Tibial artery (tissue), 4 donors: ENCODE results near the gene ADARB2.
A peak's percentile ranks its signal among the peaks of the same experiment; 100 is the strongest.

ENCODE experiments used
- DNase-seq, 2 donors: peaks; one replicate each; pipeline ENCODE4 v3.0.0-alpha.2; 2019
- H3K27ac ChIP-seq, 2 donors: fragments of 200-600 bp; sonication (generic) in 1 of 2; 1 replicate in 1 of 2; 2 replicates in 1 of 2; pipeline ENCODE4 v1.5.1; 2018 to 2019; ENCODE audit warnings: mild to moderate bottlenecking in 1 of 2
- H3K27me3 ChIP-seq, 2 donors: fragments of 200-600 bp; sonication (generic) in 1 of 2; one replicate each; pipeline versions ENCODE4 v1.5.1 to v1.6.0; 2016 to 2019
- H3K36me3 ChIP-seq, 3 donors: fragments of 200-600 bp; sonication (generic) in 2 of 3; one replicate each; pipeline ENCODE4 v1.5.1; 2016 to 2019; ENCODE audit warnings: mild to moderate bottlenecking in 2 of 3
- H3K4me1 ChIP-seq, 4 donors: fragments of 200-600 bp; sonication (generic) in 2 of 4; 1 replicate in 3 of 4; 2 replicates in 1 of 4; pipeline ENCODE4 v1.5.1; 2016 to 2019
- H3K4me3 ChIP-seq, 2 donors: fragments of 200-600 bp; sonication (generic) in 1 of 2; 1 replicate in 1 of 2; 2 replicates in 1 of 2; pipeline ENCODE4 v1.5.1; 2018 to 2019; ENCODE audit warnings: mild to moderate bottlenecking in 2 of 2
- H3K9me3 ChIP-seq, 3 donors: fragments of 200-600 bp; sonication (generic) in 1 of 3; one replicate each; pipeline ENCODE4 v1.5.1; 2016 to 2019
- CTCF ChIP-seq, 2 experiments: fragments of 200-600 bp in 1 of 2; fragments of 450-650 bp in 1 of 2; IDR thresholded peaks; one replicate each; pipeline ENCODE4 v1.5.1; 2017 to 2019; ENCODE audit warnings: antibody characterized with exemption in 2 of 2, mild to moderate bottlenecking in 1 of 2, moderate library complexity in 1 of 2
- intact Hi-C: fragments of 100-400 bp; cut with DNase I; formaldehyde crosslinking; loops from one replicate; pipeline ENCODE4 v1.15.0; 2023; ENCODE audit warnings: low total_unique reads

Gene ADARB2

DNA sequence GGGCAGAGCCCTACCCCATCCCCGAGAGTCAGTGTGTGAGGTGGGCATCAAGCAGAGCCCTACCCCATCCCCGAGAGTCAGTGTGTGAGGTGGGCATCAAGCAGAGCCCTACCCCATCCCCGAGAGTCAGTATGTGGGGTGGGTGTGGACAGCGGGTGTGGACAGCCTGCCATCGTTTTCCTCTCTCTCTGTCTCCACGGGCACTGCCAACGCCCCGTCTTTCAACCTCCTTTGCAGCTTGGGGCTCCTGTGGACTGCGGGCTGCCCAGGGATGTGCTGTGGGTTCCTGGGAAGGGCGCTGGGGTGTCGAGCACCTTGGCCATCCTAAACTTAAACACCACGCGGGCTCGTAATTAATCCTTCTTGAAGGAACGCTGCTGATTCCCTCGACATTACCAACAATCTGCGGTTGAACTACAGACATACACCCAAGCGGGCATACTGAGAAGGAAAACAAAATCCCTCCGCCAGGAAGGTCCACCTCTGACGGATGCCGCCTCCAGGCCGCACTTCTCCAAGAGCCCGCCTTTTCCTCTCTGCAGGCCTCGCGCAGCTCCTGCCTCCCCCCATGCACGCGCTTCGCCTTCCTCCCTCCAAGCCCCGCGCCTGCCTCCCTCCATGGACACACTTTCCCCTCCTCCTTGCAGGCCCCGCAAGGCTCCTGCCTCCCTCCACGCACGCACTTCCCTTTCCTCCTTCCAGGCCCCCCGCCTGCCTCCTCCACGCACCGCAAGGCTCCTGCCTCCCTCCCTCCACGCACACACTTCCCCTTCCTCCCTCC lies 65.1 kb downstream of the ADARB2 start:
- peak in 1 of 2 donors; percentile 51 for DNase-seq
- intact Hi-C loops: no loop called here
- no peak for TF ChIP-seq CTCF (IDR thresholded peaks at IDR 0.05)

DNA sequence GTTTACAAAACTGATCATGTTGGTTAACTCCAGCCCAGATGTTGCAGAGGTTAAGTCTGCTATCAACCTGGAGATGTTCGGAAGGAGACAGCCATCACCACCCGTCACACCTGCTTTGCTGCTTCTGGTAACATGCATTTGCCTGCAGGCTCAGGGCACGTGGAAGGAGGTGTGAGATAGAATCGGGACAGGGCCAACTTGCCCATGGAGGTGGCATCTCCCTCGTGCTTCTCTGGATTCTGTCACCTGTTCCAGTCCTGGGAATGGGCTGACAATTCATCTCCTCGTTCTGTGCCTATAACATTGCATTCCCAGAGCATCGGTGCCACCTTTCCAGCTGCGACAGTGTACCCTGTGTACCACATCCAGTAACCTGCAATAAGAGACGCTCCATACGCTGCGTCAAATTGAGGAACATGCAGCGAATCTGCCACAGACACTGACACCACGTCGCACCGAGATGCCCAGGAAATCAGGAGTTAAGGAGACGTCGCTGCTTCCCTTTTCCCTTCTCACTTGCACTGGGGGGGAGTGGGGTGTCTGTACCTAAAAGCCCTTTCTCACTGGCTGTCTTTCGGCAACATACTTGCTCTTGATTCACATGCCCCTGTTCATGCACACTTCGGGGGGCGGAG lies 65.8 kb downstream of the ADARB2 start:
- H3K9me3 ChIP-seq: no peaks in the 10 kb centered on the region
- peaks cover 0 to 5% of the 10 kb centered on the region in 2 donors for H3K27me3 ChIP-seq
- no peak for TF ChIP-seq CTCF (IDR thresholded peaks at IDR 0.05)
- no peaks in the 10 kb centered on the region for H3K4me1 ChIP-seq
- DNase-seq: peak in 1 of 2 donors; percentile 24
- no peak overlapping the region for H3K4me3 ChIP-seq
- H3K36me3 ChIP-seq: no peaks in the 10 kb centered on the region
- no peak overlapping the region for H3K27ac ChIP-seq
- intact Hi-C loops: no loop called here

More for the DNA sequence above, 65.1 kb downstream of the ADARB2 start:
- Histone ChIP-seq H3K27ac (no peak overlapping the region), H3K36me3 (no peaks in the 10 kb centered on the region), H3K27me3 (peaks cover 0 to 5% of the 10 kb centered on the region in 2 donors), H3K4me3 (no peak overlapping the region), H3K4me1 (no peaks in the 10 kb centered on the region), H3K9me3 (no peaks in the 10 kb centered on the region)

GRCh38 chr10:1670541-1671365 lies 66.6 kb downstream of the ADARB2 start:
- intact Hi-C loops: no loop called here
- H3K36me3 ChIP-seq: no peaks in the 10 kb centered on the region
- TF ChIP-seq CTCF (IDR thresholded peaks at IDR 0.05): no peak
- no peaks in the 10 kb centered on the region for H3K9me3 ChIP-seq
- H3K4me3 ChIP-seq: no peak overlapping the region
- H3K27ac ChIP-seq: no peak overlapping the region
- peaks cover 0 to 5% of the 10 kb centered on the region in 2 donors for H3K27me3 ChIP-seq
- no peaks in the 10 kb centered on the region for H3K4me1 ChIP-seq
- DNase-seq: peak in 1 of 2 donors; percentile 61

GRCh38 chr10:1669433-1669832 lies 67.9 kb downstream of the ADARB2 start:
- intact Hi-C loops: no loop called here
- Histone ChIP-seq H3K4me1 (no peaks in the 10 kb centered on the region), H3K27me3 (peaks cover 0 to 10% of the 10 kb centered on the region in 2 donors), H3K36me3 (no peaks in the 10 kb centered on the region), H3K4me3 (no peak overlapping the region), H3K9me3 (no peaks in the 10 kb centered on the region), H3K27ac (no peak overlapping the region)
- no peak for DNase-seq
- TF ChIP-seq CTCF (IDR thresholded peaks at IDR 0.05): no peak

- intact Hi-C loops: no loop called here
- no peaks in the 10 kb centered on the region for H3K4me1 ChIP-seq
- TF ChIP-seq CTCF (IDR thresholded peaks at IDR 0.05): no peak
- DNase-seq: no peak
- H3K27me3 ChIP-seq: peaks cover 0 to 10% of the 10 kb centered on the region in 2 donors
- no peaks in the 10 kb centered on the region for H3K36me3 ChIP-seq
- no peak overlapping the region for H3K27ac ChIP-seq
- H3K9me3 ChIP-seq: no peaks in the 10 kb centered on the region
- H3K4me3 ChIP-seq: no peak overlapping the region
Observed at GRCh38 chr10:1668399-1668798, 68.9 kb downstream of the ADARB2 start.
